ENCODE data around the gene PGM2L1.
"Not testable (repeated sequence)": the region's sequence is repeated elsewhere in the genome, so short reads cannot be mapped to it uniquely, and the experiment has no call there.

The PGM2L1 gene

DNA sequence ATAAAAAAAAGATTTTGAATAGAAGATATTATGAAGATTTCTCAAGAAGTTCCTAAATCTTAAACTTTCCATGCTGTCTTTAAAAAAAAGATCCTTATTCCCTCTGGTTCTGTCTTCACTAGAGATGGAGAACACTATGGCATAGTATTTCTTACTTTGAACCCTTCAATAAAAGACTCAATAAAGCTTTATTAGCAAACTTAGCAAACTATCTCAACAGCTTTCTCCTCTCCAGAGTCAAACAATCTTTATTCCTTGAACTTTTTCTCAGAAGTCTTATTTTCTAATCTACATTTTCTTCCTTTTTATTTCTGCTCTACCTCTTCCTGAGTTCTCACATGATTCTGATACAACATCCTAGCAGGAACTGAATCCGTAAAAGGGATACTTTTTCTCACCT is 65.0 kb downstream of the PGM2L1 start:
- no peak for DNase-seq (ENCODE audit: low spot score)

GRCh38 chr11:74332291-74332690 is 65.9 kb downstream of the PGM2L1 start:
- no peak for DNase-seq (ENCODE audit: low spot score)

DNA sequence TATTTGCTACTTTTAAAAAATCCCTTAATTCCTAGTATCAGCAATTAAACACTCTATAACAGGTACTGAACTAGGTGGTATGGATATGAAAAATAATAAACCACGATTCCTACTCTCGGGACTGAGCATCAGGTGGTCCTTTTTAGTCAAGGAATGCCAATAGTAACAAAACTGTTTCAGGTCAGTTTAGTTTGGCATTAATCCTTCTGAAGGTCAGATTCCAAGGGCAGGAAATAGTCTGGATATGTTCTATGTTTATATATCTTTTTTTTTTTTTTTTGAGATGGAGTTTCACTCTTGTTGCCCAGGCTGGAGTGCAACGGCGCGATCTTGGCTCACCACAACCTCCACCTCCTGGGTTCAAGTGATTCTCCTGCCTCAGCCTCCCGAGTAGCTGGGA is 67.2 kb downstream of the PGM2L1 start:
- not testable (repeated sequence) for DNase-seq (ENCODE audit: low spot score)

DNA sequence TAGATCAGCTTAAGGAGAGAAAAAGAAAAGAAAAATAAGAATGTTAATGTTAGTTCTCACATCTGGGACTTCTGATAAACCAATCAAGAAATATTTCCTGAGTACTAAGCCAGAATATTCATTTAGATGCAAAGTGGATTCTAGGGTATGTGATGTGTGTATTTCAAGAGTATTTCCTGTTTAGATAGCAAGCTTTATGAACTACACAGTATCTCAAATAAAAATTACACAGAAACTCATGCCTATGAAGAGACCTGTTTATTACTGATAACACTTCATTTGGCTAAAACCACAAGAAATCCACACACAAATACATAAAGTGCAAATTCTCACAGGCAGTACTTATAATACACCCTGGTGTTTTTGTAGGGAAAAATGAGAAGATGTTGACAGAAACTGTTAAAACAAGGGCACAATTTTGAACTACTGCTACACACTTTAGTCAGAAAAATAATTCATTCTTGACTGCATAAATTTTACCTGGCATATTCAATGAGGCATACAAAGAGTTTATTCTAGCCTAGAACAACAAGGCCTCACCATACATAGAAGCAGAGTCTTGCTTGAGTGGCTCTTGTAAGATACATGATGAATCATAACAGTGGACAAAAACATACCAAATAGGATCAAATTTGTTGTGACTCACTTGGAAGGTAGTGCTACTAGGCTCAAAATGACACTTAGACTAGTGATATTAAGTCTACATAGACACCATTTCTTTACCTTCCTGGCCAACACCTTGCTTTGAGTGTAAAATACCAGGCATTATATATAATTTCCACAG is 68.0 kb downstream of the PGM2L1 start:
- peak; percentile 48 for DNase-seq (ENCODE audit: low spot score)

GRCh38 chr11:74327076-74327475 is 71.2 kb downstream of the PGM2L1 start:
- no peak for DNase-seq (ENCODE audit: low spot score)

DNA sequence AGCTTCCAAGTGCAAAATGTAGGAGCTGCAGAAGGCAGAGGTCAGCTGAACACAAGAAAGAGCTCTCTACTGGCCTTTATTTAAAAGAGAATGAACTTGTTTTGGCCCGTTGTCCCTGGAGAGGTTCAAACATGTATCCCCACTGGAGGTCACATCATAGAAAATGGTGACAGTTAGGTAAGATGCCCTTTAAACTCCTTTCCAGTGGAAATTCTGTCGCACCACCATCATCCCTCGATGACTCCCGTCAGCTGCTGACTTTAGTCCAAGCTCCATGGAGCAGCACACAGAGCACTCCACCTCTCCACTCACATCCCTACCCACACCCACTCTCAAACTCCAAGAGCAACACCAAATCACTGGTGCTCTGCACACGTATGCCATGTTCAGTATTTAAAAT is 71.6 kb downstream of the PGM2L1 start:
- no peak for DNase-seq (ENCODE audit: low spot score)

DNA sequence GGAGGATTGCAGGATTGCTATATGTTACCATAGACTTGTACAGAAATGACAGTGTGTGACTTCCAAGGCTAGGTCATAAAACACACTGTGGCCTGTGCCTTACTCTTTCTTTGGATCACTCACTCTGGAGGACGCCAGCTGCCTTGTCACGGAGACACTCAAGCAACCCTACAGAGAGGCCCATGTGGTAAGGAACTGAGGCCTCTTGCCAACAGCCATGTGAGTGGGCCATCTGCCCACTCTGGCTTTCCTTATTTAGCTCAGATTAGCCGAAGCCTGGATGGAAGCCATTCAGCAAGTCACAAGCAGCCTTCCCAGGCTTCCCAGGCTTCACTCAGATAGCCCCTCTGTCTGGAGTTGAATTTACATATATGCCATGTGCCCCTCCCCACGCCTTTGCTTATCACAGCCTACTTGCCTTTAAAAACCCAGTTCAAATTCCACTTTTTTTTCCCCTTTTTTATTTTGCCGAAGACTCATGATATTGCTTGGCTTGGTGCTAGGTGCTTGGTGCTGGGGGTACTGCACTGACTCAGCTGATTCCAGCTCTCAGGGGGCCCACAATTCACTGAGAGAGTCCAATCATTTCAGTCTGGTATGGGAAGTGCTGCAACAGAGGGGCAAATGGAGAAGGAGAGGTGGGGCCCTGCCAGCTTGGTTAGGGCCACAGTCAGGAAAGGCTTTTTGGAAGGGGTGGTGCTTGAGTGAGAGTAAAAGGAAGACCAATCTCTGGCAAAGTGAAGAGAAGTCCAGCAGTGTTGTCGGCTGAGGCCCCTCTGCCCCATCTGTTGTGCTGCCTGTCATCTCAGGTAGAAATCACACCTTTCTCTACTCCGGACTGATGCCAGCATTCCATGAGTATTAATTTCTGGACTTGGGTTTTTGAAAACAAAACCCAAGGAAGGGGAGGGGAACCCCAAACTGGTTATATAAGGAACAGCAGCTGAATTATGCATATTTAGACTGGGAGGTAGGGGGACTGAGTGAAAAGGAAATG is 72.3 kb downstream of the PGM2L1 start:
- DNase-seq (ENCODE audit: low spot score): peak; percentile 90

DNA sequence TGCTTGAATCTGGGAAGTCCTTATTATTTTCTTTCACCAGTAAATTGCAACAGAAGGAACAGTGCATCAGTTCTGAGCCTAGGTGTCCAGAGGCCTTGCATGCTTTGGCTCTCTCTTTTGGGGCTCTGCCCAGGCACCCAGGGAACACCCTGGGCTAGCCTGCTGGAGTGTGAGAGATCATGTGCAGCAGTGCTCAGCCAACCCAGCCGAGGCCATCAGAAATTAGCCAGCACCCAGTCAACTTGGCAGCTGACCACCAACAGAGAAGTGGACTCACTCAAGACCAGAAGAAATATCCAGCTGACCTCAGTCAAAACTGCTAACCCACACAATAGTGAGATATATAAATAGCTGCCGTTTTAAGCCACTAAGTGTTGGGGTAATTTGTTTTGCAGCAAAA is 75.6 kb downstream of the PGM2L1 start:
- DNase-seq (ENCODE audit: low spot score): no peak

DNA sequence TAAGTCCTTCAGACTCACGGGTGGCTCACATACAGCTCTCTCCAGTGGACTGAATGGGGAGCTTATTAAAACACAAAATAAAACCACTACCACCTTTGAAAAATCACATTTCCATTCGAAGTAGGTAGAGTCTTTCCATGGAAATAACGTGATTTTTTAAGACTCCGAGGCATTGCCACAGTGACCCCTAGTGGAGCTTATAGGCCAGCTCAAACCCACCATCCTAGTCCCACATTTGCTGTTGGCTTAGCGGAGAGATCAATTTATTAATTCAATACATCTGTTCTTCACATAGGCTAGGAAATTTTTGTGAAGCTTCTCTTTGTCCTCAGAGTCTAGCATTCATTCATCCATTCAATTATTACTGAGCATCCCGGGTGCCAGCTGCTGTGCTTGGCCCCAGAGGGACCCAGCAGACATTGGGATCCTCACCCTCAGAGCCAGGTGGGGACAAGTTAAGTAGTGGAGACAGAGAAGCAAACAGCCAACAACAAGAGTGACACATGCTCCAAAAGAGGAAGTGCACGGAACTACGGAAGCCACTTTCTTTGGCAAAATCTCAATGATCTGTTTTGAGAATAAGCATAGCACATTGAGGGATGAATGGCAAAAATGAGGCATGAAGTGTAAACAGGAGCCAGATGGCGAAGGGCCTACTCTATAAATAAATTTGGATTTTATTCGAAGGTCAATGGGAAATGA is 76.6 kb downstream of the PGM2L1 start:
- DNase-seq (ENCODE audit: low spot score): peak; percentile 42

DNA sequence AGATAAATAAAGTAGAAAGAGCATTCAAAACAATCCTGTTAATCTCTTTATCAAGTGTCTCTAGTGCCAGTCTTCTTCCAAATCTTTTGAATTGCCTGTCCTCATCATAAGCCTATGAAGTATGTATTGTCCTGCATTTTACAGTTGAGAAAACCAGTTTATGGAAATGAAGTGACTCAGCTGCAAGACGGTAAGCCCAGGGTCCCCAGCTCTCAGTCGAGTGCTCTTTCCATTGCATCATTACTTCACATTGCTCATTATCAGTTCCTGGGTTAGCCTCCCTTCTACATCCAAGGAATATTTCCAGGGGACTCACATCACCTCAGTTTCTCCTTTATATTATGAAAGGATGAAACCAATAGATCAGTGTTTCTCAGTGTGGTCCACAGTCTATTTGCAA is 77.7 kb downstream of the PGM2L1 start:
- DNase-seq (ENCODE audit: low spot score): no peak

DNA sequence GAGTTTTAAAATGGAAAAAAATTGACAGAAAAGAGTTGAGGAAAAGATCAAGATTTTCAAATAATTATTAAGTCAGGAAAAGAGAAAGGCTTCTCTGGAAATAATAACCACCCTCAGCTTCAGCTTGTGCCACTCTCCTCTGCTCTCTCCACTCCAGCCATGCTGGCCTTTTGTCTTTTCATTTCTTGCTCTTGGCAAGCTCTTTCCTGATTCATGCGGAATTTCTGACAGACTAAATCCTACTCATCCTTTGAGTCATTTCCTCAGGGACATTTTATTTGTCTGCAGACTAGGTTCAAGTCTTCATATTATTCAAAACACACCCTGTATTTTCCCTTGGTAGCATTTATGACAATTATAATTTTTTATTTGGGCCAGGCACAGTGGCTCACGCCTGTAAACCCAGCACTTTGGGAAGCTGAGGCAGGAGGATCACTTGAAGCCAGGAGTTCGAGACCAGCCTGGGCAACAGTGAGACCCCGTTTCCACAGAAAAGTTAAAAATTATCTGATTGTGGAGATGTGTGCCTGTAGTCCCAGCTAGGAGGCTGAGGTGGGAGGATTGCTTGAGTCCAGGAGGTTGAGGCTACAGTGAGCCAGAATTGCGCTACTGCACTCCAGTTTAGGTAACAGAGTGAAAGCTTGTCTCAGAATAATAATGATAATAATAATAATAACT is 79.0 kb downstream of the PGM2L1 start:
- DNase-seq (ENCODE audit: low spot score): peak; percentile 72

- DNase-seq (ENCODE audit: low spot score): no peak
Observed at GRCh38 chr11:74318241-74318932, 79.8 kb downstream of the PGM2L1 start.

DNA sequence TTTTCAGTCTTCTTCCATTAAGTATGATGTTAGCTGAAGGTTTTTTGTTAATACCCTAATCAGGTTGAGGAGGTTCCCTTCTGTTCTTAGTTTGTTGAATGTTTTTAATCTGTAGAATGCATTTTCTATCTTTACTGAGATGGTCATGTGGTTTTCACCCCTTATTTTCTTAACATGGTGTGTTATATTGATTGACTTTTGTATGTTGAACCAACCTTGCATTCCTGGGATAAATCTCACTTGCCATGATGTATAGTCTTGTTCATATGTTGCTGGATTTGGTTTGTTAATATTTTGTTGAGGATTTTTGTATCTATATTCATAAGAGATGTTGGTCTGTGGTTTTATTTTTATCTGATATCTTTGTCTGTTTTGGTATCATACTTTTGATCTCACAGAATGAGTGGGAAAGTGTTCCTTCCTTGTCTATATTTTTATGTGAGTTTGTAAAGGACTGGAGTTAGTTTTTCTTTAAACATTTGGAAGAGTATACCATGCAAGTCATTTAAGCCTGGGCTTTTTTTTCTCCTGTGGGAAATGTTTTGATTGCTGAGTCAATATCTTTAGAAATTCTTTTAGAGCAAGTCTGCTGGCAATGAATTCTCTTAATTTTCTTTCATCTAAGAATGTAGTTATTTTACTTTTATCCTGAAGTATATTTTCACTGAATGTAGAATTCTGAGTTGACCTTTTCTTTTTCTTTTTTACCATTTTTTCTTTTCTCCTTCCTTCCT is 81.3 kb downstream of the PGM2L1 start:
- DNase-seq (ENCODE audit: low spot score): no peak

- no peak for DNase-seq (ENCODE audit: low spot score)
Observed at GRCh38 chr11:74312326-74312725, 85.9 kb downstream of the PGM2L1 start.

DNA sequence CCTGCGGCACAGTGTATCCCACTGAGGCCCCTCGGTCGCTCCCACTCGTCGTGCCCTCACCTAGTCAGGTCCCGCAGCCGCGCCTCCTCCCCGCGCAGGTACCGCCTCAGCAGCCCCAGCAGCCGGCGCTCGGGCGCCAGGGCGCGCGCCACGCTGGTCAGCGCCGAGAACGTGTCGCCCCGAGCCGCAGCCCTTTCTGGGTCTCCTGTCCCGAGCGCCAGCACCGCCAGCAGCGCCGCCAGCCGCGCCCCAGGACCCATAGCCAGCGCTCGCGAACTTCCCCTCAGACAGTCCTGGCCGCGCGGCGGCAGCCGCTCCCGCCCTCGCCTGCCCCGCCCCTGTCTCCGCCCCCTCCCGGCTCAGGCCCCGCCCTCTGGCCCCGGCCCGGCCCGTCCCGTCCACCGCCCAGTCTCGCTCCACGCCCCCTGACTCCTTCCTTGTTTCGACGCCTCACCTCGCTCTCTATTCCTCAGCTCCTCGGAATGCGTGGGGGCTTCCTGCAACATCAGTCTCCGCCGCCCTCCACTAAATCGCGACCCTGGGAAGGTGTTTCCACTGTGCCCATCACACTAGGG is 86.8 kb downstream of the PGM2L1 start, which contains the start of gene P4HA3:
Gene P4HA3 (minus strand): TSS at position 289 of the 575 bp plus-strand sequence. CDS start 29 bp downstream, at position 260.
- peak; percentile 94 for DNase-seq (ENCODE audit: low spot score)

GRCh38 chr11:74310857-74311256 is 87.4 kb downstream of the PGM2L1 start:
- no peak for DNase-seq (ENCODE audit: low spot score)

DNA sequence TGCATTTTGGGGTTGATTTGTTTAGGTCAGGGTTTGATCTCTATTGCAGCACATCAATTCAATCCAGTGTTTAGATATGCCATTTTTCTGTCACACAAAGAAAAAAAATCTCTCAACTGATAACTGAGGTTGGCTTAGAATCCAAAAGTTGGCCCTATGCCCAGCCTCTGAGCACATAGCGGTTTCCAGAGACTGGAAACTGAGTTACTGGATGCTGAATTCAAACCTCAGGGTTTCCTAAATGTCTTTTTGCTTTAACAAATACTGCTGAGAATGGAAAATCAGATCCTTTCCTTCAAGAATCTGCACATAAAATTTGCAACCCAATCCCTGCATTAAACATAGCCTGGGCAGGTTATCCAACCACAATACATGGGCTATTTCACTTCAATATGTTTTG is 90.8 kb downstream of the PGM2L1 start:
- no peak for DNase-seq (ENCODE audit: low spot score)

GRCh38 chr11:74306435-74307175 is 91.6 kb downstream of the PGM2L1 start:
- DNase-seq (ENCODE audit: low spot score): no peak

- no peak for DNase-seq (ENCODE audit: low spot score)
Observed at GRCh38 chr11:74299015-74299414, 99.2 kb downstream of the PGM2L1 start.
